Spleen (tissue), 11 donors: ENCODE measurements around the gene TBC1D16. TPM values are rescaled to one million over a fixed set of nuclear protein-coding genes. Genes with fewer than 3 reads are reported as not detected.

ENCODE experiments used
- DNase-seq: peaks from one replicate; pipeline ENCODE4 v3.0.0-alpha.2; 2020
- H3K27ac ChIP-seq, 8 donors: fragments of 200-600 bp; sonication (generic) in 7 of 8; 1 replicate in 4 of 8; 2 replicates in 4 of 8; pipeline versions ENCODE4 v1.5.0 to v1.8.0; 2016 to 2021; ENCODE audit warnings: inconsistent platforms in 4 of 8, mild to moderate bottlenecking in 4 of 8, moderate library complexity in 1 of 8
- H3K27me3 ChIP-seq, 7 donors: fragments of 200-600 bp; sonication (generic) in 6 of 7; replicated peaks in 1 of 7; 1 replicate in 4 of 7; 2 replicates in 3 of 7; pipeline versions ENCODE4 v1.5.0 to v1.8.0; 2016 to 2021; ENCODE audit warnings: inconsistent platforms in 3 of 7, mild to moderate bottlenecking in 1 of 7
- H3K36me3 ChIP-seq, 6 donors: fragments of 200-600 bp; sonication (generic) in 5 of 6; 1 replicate in 4 of 6; 2 replicates in 2 of 6; pipeline versions ENCODE4 v1.5.0 to v1.8.0; 2016 to 2021; ENCODE audit warnings: inconsistent platforms in 2 of 6
- H3K4me1 ChIP-seq, 6 donors: fragments of 200-600 bp; sonication (generic) in 5 of 6; 1 replicate in 3 of 6; 2 replicates in 3 of 6; pipeline versions ENCODE4 v1.5.0 to v1.8.0; 2016 to 2021; ENCODE audit warnings: inconsistent platforms in 3 of 6
- H3K4me3 ChIP-seq, 8 donors: fragments of 200-600 bp; sonication (generic) in 7 of 8; 1 replicate in 4 of 8; 2 replicates in 4 of 8; pipeline versions ENCODE4 v1.5.0 to v1.8.0; 2016 to 2021; ENCODE audit warnings: inconsistent platforms in 4 of 8, mild to moderate bottlenecking in 4 of 8, moderate library complexity in 2 of 8
- H3K9me3 ChIP-seq, 8 donors: fragments of 200-600 bp; sonication (generic) in 7 of 8; 1 replicate in 4 of 8; 2 replicates in 4 of 8; pipeline versions ENCODE4 v1.5.0 to v1.8.0; 2016 to 2021; ENCODE audit warnings: inconsistent platforms in 4 of 8
- POLR2A ChIP-seq, 3 donors: fragments of 450-650 bp; IDR thresholded peaks; one replicate each; pipeline ENCODE4 v1.5.1; 2017; ENCODE audit warnings: antibody characterized with exemption in 3 of 3, mild to moderate bottlenecking in 1 of 3
- POLR2AphosphoS5 ChIP-seq, 3 donors: sonication (generic); formaldehyde crosslinking; IDR thresholded peaks; one replicate each; pipeline ENCODE4 v1.5.1; 2017; ENCODE audit warnings: antibody characterized with exemption in 3 of 3
- whole genome bisulfite sequencing, 5 donors: extraction: QIAGEN DNeasy Blood & Tissue Kit in 3 of 5; methylation state at CpG; one replicate each; pipeline versions ENCODE4 v1.1.5 to v1.1.7; 2013 to 2018; 5-methylcytosine and 5-hydroxymethylcytosine counted together
- intact Hi-C: fragments of 100-400 bp; cut with DNase I; formaldehyde crosslinking; loops from one replicate; pipeline ENCODE4 v1.15.0; 2023; ENCODE audit warnings: low total_unique reads
- polyA plus RNA-seq, 3 donors: library from polyadenylated mRNA; stranded (reverse); fragments of 200-250 nt; gene quantifications; one replicate each; pipeline ENCODE4 v1.2.1, GENCODE V29; 2013
- total RNA-seq, 7 donors: library from RNA; depleted of rRNA in 3 of 7; stranded (reverse); fragments of >200 nt in 3 of 7; fragmentation: NEBNext Ultra II Directional in 4 of 7; extraction: Animal tissue kit (Norgen Biotek cat#: 25700) in 4 of 7; gene quantifications; one replicate each; pipeline versions ENCODE4 v1.1.0 to v1.2.1, GENCODE V29; 2016 to 2021
- TF ChIP-seq, protein P1 (sequence below), 11 experiments: fragments of 200-600 bp in 7 of 11; fragments of 450-650 bp in 4 of 11; sonication (generic) in 4 of 11; IDR thresholded peaks in 8 of 11; conservative IDR thresholded peaks in 3 of 11; 1 replicate in 7 of 11; 2 replicates in 4 of 11; pipeline versions ENCODE4 v1.4.0 to v1.8.0; 2016 to 2021; ENCODE audit warnings: antibody characterized with exemption in 11 of 11, inconsistent platforms in 4 of 11, mild to moderate bottlenecking in 1 of 11
- donor health status: healthy with polysubstance abuse.
- donor health status: DM: no; HTN: no; CAD: no; lungs with moderate emphysema.
- donor health status: DM: no; HTN: no; CAD: no.
- donor health status: Bipolar disorder and iron deficiency.
- donor health status: healthy.
- donor health status: DM: no; HTN: no; CAD: no.
- donor health status: DM: yes; HTN: yes; CAD: no.

The TBC1D16 gene
- total and polyA plus RNA-seq, 10 donors: 1.3 to 33.6 (median 15.7) TPM

DNA sequence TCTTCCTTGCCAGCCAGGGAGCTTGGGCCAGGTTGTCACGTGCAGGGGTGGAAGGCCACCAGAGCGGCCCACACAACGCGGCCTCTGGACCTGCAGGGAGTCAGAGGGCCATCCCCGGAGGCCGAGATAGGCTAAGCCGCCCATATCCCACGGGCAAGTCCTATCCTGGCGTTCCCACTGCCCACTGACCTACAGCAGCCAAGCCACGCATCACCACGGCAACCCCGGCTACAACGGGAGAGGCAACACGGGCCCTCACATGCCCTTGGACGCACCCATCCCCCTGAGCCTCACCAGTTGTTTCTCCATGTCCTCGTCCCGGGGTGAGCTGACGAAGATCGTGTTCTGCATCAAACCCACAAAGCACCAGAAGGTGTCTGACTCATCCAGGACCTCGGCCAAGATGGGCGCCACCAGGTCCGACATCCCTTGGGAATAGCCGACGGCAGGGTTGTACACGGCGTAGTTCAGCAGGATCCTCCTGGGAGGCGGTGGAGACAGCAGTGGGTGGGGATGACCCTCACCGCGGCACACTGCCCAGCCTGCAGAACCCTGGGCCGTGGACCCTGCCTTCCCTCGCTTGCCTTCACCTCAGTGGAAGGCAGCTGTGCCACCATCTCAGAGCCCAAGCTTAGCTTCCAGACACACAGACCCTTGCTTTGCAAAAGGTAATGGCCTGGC, 88.2 kb downstream of the TBC1D16 start:
- TF ChIP-seq POLR2A (IDR thresholded peaks at IDR 0.05) (no peak), POLR2AphosphoS5 (IDR thresholded peaks at IDR 0.05) (no peak)
- no peaks in the 10 kb centered on the region for H3K27me3 ChIP-seq

DNA sequence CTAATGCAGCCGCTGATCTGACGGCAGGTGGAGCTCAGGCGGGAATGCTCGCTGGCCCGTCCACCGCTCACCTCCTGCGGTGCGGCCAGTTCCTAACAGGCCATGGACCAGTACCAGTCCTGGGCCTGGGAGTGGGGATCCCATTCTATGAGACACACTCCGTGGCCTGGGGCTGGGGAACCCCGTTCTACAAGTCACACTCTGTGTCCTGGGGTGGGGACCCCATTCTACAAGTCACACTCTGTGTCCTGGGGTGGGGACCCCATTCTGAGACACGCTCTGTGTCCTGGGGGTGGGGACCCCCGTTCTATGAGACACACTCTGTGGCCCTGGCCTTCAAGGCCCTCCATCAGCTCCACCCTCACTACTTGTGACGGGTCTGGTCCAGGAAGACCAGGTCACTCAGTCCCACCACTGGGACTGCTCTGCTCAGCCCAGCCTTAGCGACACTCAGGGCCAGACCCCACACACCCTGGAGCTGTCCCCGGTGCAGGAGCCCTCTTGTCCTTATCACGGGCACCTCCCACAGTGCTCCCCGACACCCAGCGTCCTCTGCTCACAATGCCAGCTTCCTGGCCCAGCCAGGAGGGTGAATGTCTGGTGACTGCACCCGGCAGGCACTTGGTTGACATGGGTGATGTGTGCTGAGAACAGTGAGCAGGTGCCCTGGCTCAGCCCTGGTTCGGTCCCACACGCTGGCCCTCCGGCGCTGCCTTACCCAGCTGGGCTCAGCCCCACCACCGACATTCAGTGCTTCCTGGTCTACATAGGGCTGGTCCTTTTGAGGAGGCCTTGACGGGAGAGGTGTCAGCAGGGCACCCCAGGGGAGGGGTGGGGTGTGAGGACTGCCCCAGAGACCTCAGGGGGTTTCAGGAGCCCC, 89.1 kb downstream of the TBC1D16 start:
- DNase-seq: peak; percentile 56
- peaks cover 0 to 5% (median 0%) of the 10 kb centered on the region in 7 donors for H3K27me3 ChIP-seq
- 76 to 93% (median 88%) methylated on average over 9 to 25 of the region's 25 CpGs for WGBS, 5 donors
- no peaks in the 10 kb centered on the region for H3K9me3 ChIP-seq
- peaks cover 0 to 88% (median 7%) of the 10 kb centered on the region in 6 donors for H3K36me3 ChIP-seq
- peaks cover 0 to 23% (median 14%) of the 10 kb centered on the region in 6 donors for H3K4me1 ChIP-seq
- no peak for TF ChIP-seq POLR2AphosphoS5 (IDR thresholded peaks at IDR 0.05)
- TF ChIP-seq, protein P1, sequence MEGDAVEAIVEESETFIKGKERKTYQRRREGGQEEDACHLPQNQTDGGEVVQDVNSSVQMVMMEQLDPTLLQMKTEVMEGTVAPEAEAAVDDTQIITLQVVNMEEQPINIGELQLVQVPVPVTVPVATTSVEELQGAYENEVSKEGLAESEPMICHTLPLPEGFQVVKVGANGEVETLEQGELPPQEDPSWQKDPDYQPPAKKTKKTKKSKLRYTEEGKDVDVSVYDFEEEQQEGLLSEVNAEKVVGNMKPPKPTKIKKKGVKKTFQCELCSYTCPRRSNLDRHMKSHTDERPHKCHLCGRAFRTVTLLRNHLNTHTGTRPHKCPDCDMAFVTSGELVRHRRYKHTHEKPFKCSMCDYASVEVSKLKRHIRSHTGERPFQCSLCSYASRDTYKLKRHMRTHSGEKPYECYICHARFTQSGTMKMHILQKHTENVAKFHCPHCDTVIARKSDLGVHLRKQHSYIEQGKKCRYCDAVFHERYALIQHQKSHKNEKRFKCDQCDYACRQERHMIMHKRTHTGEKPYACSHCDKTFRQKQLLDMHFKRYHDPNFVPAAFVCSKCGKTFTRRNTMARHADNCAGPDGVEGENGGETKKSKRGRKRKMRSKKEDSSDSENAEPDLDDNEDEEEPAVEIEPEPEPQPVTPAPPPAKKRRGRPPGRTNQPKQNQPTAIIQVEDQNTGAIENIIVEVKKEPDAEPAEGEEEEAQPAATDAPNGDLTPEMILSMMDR (IDR thresholded peaks at IDR 0.05 in 8 of 11, conservative IDR thresholded peaks at IDR 0.05 in 3 of 11): no peak
- TF ChIP-seq POLR2A (IDR thresholded peaks at IDR 0.05): no peak
- intact Hi-C loops: no loop called here
- no peak overlapping the region for H3K4me3 ChIP-seq
- no peak overlapping the region for H3K27ac ChIP-seq

More for the DNA sequence above, 88.2 kb downstream of the TBC1D16 start:
- WGBS, 5 donors: 90 to 97% (median 94%) methylated on average over 16 to 31 of the region's 31 CpGs
- no peaks in the 10 kb centered on the region for H3K9me3 ChIP-seq
- H3K4me3 ChIP-seq: no peak overlapping the region
- peaks cover 6 to 26% (median 20%) of the 10 kb centered on the region in 6 donors for H3K4me1 ChIP-seq
- peaks cover 0 to 79% (median 7%) of the 10 kb centered on the region in 6 donors for H3K36me3 ChIP-seq
- intact Hi-C loops: no loop called here
- DNase-seq: peak; percentile 66
- no peak overlapping the region for H3K27ac ChIP-seq

DNA sequence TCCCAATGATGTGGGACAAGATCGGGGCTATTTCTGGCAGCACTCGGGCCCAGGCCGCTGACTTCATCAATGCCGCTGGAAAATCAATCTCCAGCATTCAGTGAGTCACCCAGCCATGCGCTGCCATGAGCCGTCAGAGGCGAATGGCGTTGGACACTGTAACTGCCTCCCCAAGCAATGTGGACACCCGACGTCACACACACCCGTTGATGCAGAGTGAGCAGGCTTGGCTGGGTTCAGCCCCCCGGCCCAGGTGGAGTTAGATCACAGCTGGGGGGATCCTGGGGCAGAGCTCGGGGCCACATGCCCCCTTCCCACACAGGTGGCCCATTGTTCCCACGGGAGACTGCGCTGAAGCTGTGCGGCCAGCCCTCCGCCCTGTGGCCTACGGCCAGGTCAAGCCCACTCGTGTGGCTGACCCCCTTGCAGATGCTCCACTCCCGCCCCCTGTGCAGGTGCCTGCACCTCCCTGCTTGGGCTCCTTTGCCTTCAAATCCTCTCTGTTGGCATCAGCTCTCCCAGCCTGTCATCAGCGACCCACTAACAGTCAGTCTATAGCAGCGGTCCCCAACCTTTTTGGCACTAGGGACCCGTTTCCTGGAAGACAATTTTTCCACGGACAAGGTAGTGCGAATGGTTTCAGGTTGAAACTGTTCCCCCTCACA, 89.9 kb downstream of the TBC1D16 start:
- Histone ChIP-seq H3K27ac (no peak overlapping the region), H3K9me3 (no peaks in the 10 kb centered on the region), H3K4me1 (peaks cover 0 to 15% (median 7%) of the 10 kb centered on the region in 6 donors), H3K27me3 (peaks cover 0 to 5% (median 0%) of the 10 kb centered on the region in 7 donors), H3K4me3 (no peak overlapping the region), H3K36me3 (peaks cover 0 to 97% (median 7%) of the 10 kb centered on the region in 6 donors)
- WGBS, 5 donors: 91 to 96% (median 92%) methylated on average over 23 to 25 of the region's 25 CpGs
- no peak for TF ChIP-seq POLR2AphosphoS5 (IDR thresholded peaks at IDR 0.05)
- intact Hi-C loops: no loop called here
- DNase-seq: no peak

DNA sequence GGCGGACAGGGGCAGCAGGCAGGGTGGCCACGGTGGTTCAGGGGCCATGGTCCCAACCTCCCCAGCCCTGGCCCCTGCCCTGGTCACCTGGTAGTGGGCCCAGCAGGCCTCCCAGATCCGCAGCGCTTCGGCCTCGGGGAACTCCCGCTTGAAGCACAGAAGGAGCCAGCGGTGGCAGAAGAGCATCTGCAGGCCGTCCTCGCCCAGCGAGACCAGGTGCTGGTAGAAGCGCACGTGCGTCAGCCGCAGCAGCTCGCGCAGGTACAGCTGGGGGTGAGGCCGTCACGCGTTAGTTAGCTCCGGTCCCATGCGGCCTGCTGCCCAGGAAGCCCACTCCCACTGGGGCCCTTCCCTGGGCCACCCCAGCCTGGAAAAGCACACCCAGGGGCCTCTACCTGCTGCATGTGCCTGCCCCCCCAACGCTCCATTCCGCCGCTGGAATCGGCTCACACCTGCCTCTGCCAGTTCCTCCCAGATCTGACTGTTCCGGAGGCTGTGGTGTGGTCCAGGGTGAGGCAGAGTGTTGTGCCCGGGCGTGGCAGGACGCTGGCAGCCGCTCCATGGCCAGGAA, 90.8 kb downstream of the TBC1D16 start:
- Histone ChIP-seq H3K27me3 (peaks cover 0 to 5% (median 0%) of the 10 kb centered on the region in 7 donors), H3K4me1 (peaks cover 0 to 15% (median 7%) of the 10 kb centered on the region in 6 donors), H3K9me3 (no peaks in the 10 kb centered on the region), H3K4me3 (no peak overlapping the region), H3K36me3 (peaks cover 0 to 98% (median 8%) of the 10 kb centered on the region in 6 donors), H3K27ac (no peak overlapping the region)
- intact Hi-C loops: no loop called here
- peak; percentile 62 for DNase-seq
- TF ChIP-seq POLR2A (IDR thresholded peaks at IDR 0.05) (no peak), POLR2AphosphoS5 (IDR thresholded peaks at IDR 0.05) (no peak)
- TF ChIP-seq, protein P1 (IDR thresholded peaks at IDR 0.05 in 8 of 11, conservative IDR thresholded peaks at IDR 0.05 in 3 of 11): no peak
- 95 to 97% (median 96%) methylated on average over 21 to 31 of the region's 31 CpGs for WGBS, 5 donors
